ENCODE results near the gene SLC7A6.

The SLC7A6 gene

DNA sequence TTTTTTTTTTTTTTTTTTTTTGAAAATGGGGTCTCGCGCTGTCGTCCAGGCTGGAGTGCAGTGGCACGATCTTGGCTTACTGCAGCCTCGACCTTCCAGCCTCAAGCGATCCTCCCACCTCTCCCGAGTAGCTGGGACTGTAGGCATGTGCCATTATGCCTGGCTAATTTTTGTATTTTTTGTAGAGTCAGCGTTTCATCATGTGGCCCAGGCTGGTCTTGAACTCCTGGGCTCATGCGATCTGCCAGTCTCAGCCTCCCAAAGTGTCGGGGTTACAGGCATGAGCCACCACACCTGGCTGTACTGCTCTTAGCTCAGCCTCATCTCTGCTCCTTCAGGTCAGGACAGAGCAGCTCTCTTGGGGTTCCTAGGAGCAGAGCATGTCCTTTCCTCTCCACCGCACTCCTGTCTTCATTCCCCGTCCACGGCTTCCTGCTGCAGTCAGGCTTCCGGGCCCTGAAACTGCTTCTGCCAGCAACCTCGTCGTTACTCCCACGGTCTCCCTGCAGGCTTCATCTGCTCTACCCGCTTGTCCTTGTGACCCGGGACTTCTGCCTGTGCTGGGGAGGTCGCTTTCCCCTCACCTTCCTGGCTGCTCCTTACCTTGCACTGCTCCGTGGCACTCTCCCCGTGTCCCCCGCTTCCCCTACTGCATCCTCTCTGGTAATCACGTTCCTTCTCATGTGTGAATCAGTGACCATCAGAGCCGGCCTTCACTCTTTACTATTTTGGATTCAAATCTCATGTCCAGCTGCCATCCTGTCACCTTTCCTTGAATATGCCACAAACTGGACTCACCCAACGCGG is 84.5 kb downstream of the SLC7A6 start:
- DNase-seq, result no peak

DNA sequence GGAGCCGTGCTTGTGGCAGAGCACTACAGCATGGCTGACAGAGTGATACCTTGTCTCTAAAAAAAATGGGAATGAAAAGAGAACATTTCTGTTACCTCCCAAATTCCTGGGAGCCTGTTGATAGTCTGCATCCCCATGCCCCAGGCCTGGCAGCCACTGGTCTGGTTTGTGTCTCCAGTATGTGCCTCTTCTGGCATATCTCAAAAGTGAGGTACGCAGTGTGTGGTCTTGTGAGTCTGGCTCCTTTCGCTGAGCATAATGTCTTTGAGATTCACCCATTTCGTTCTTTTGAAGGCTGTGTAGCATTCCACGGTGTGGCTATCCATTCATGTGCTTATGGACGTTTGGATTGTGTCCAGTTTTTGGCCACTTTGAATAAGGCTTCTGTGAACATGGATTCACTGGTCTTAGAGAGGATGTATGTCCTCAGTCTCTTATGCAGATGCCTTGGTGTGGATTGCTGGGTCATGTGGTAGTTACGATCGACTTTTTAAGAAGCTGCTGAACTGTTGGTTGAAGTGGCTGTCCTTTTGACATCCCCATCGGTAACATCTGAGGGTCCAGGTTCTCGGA is 85.6 kb downstream of the SLC7A6 start:
- DNase-seq, result no peak

- no peak for DNase-seq
These were observed 86.6 kb downstream of the SLC7A6 start for GRCh38 chr16:68350813-68351350.
